NB4 (cell line): ENCODE results near the gene TICRR.

Experiments
- CTCF ChIP-seq: IDR thresholded peaks from one replicate; pipeline ENCODE4 v1.5.1; 2012; ENCODE audit warnings: low read depth, low read length
- MAX ChIP-seq: IDR thresholded peaks from 2 replicates; pipeline ENCODE4 v1.6.1; 2011; ENCODE audit warnings: low read depth, low read length
- MYC ChIP-seq: IDR thresholded peaks from 2 replicates; pipeline ENCODE4 v1.6.1; 2011; ENCODE audit warnings: low read depth, low read length
- POLR2A ChIP-seq: IDR thresholded peaks from 2 replicates; pipeline ENCODE4 v1.6.1; 2011; ENCODE audit warnings: mild to moderate bottlenecking; ENCODE audit not compliant: insufficient read length; ENCODE audit errors: extremely low read depth

- peak; percentile 81 for TF ChIP-seq POLR2A
- no peak for TF ChIP-seq CTCF
- TF ChIP-seq MAX: peak; percentile 84
- TF ChIP-seq MYC: peak; percentile 95
These were observed at the start of gene TICRR for GRCh38 chr15:89575146-89575655.
